Chondrocyte (in vitro differentiated cells): ENCODE results near the gene ADCY5. TPM values are rescaled to one million over a fixed set of nuclear protein-coding genes. Genes with fewer than 3 reads are reported as not detected.

Source experiments
- DNase-seq: peaks from one replicate; pipeline ENCODE4 v3.0.0; 2021; ENCODE audit warnings: mixed read lengths, low spot score
- H3K27ac Mint-ChIP-seq: one replicate; pipeline ENCODE4 v1.8.0; 2021; ENCODE audit warnings: mild to moderate bottlenecking, moderate library complexity, mixed read lengths; ENCODE audit not compliant: unreplicated experiment
- H3K27me3 Mint-ChIP-seq: 2 replicates; pipeline ENCODE4 v1.8.0; 2021; ENCODE audit warnings: low read depth, mixed read lengths
- H3K36me3 Mint-ChIP-seq: 2 replicates; pipeline ENCODE4 v1.8.0; 2021; ENCODE audit warnings: low read depth, mixed read lengths
- H3K4me1 Mint-ChIP-seq: 2 replicates; pipeline ENCODE4 v1.8.0; 2021; ENCODE audit warnings: low read depth, mild to moderate bottlenecking, mixed read lengths
- H3K4me3 Mint-ChIP-seq: one replicate; pipeline ENCODE4 v1.8.0; 2021; ENCODE audit warnings: mild to moderate bottlenecking, moderate library complexity, mixed read lengths; ENCODE audit not compliant: unreplicated experiment
- H3K9me3 Mint-ChIP-seq: 2 replicates; pipeline ENCODE4 v1.8.0; 2021; ENCODE audit warnings: low read depth, mixed read lengths
- total RNA-seq: library from RNA; stranded (reverse); gene quantifications from 3 replicates; pipeline ENCODE4 v1.2.1, GENCODE V29; 2021
- TF ChIP-seq, protein P1 (sequence below): fragments of 200-600 bp; sonication (generic); IDR thresholded peaks from 2 replicates; pipeline ENCODE4 v1.5.0; 2021; ENCODE audit warnings: antibody characterized with exemption, mild to moderate bottlenecking, moderate library complexity

Gene ADCY5
- total RNA-seq, 1 donor from 2014 or later: 8.0 TPM

DNA sequence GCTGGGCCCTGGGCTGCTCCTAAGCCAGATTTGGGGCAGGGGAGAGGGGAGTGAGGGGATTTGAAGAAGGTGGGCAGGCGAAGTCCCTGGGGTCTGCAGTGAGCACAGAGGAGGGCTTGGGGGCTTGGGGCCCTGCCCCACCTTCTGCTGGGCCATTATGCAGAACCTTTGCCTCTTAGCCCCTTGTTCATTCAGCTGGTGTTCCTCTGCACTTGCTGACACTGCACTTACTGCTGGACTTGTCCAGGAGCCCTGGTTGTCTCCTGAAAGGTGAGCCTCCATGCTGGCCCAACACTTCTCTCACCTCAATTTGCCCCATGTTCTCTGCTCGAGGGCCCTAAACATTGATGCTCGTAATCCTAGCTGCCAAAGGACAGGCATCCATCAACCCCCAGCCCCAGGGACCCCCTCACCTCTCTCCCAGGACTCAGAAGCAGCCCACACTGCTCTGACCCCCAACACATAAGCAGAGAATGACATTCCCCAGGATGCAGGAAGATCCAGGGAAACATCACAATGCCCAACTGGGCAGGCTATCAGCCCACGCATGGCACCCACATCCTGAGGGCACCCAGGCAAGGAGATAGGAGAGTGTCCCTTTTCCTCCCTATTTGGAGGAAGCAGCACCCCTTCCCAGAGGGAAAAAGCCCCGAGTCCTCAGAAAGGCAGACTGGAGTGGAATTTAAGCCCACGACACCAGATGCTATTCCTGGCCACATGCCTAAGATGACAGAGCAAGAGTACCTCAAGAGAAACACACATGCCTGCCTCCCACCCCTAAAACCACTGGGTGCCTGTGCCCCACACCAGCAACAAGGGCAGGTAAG lies 76.8 kb downstream of the ADCY5 start:
- Mint-ChIP-seq H3K27me3 (peaks cover 32% of the 10 kb centered on the region), H3K36me3 (peaks cover 7% of the 10 kb centered on the region), H3K27ac (no peak overlapping the region), H3K4me1 (peaks cover 30% of the 10 kb centered on the region), H3K9me3 (peaks cover 3% of the 10 kb centered on the region), H3K4me3 (no peak overlapping the region)
- DNase-seq: no peak
- TF ChIP-seq, protein P1, sequence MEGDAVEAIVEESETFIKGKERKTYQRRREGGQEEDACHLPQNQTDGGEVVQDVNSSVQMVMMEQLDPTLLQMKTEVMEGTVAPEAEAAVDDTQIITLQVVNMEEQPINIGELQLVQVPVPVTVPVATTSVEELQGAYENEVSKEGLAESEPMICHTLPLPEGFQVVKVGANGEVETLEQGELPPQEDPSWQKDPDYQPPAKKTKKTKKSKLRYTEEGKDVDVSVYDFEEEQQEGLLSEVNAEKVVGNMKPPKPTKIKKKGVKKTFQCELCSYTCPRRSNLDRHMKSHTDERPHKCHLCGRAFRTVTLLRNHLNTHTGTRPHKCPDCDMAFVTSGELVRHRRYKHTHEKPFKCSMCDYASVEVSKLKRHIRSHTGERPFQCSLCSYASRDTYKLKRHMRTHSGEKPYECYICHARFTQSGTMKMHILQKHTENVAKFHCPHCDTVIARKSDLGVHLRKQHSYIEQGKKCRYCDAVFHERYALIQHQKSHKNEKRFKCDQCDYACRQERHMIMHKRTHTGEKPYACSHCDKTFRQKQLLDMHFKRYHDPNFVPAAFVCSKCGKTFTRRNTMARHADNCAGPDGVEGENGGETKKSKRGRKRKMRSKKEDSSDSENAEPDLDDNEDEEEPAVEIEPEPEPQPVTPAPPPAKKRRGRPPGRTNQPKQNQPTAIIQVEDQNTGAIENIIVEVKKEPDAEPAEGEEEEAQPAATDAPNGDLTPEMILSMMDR: no peak

DNA sequence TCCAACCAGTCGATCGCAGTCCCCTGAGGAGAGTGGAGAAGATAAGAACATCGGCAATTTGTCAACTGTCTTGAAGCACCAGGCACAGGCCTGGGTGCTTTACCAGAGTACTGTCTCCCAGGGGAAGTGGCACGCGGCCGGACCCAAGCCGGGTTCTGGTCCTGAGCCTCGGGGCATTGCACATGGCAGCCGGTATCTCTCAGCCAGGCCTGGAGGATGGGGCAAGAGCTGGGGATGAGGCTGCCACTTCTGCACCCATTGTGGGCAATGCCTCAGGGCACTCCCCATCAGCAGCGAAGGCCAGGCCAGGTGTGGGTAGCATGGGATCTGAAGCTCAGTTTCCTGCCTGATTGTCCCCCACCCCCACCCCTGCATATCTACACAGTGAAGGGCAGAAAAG lies 77.5 kb downstream of the ADCY5 start:
- Mint-ChIP-seq H3K27me3 (peaks cover 32% of the 10 kb centered on the region), H3K27ac (no peak overlapping the region), H3K36me3 (peaks cover 8% of the 10 kb centered on the region), H3K9me3 (peaks cover 3% of the 10 kb centered on the region), H3K4me3 (no peak overlapping the region), H3K4me1 (peaks cover 28% of the 10 kb centered on the region)
- TF ChIP-seq, protein P1: no peak
- no peak for DNase-seq

- Mint-ChIP-seq H3K27me3 (peaks cover 31% of the 10 kb centered on the region), H3K4me1 (peaks cover 27% of the 10 kb centered on the region), H3K4me3 (no peak overlapping the region), H3K27ac (no peak overlapping the region), H3K36me3 (peaks cover 7% of the 10 kb centered on the region), H3K9me3 (peaks cover 3% of the 10 kb centered on the region)
- no peak for DNase-seq
- TF ChIP-seq, protein P1: no peak
These were observed 78.1 kb downstream of the ADCY5 start for GRCh38 chr3:123370819-123371218.

GRCh38 chr3:123369085-123369484 lies 79.8 kb downstream of the ADCY5 start:
- Mint-ChIP-seq H3K36me3 (peaks cover 10% of the 10 kb centered on the region), H3K9me3 (peaks cover 3% of the 10 kb centered on the region), H3K4me3 (no peak overlapping the region), H3K4me1 (peaks cover 20% of the 10 kb centered on the region), H3K27ac (no peak overlapping the region), H3K27me3 (peaks cover 42% of the 10 kb centered on the region)
- TF ChIP-seq, protein P1: no peak
- no peak for DNase-seq

- TF ChIP-seq, protein P1: no peak
- Mint-ChIP-seq H3K27me3 (peaks cover 40% of the 10 kb centered on the region), H3K4me3 (no peak overlapping the region), H3K4me1 (peaks cover 7% of the 10 kb centered on the region), H3K9me3 (peaks cover 3% of the 10 kb centered on the region), H3K36me3 (peaks cover 10% of the 10 kb centered on the region), H3K27ac (no peak overlapping the region)
- no peak for DNase-seq
These were observed 81.3 kb downstream of the ADCY5 start for GRCh38 chr3:123367467-123368154.
